NOMO-1 treated with DMSO at 0.1 percent for 48 hours (cell line): ENCODE measurements around the gene CCDC51.
"Not testable (repeated sequence)": the region's sequence is repeated elsewhere in the genome, so short reads cannot be mapped to it uniquely, and the experiment has no call there.

ENCODE experiments used
- DNase-seq: peaks from one replicate; lab custom pipeline; 2025; ENCODE audit not compliant: unreplicated experiment; lab: John Stamatoyannopoulos, UW

Gene CCDC51

DNA sequence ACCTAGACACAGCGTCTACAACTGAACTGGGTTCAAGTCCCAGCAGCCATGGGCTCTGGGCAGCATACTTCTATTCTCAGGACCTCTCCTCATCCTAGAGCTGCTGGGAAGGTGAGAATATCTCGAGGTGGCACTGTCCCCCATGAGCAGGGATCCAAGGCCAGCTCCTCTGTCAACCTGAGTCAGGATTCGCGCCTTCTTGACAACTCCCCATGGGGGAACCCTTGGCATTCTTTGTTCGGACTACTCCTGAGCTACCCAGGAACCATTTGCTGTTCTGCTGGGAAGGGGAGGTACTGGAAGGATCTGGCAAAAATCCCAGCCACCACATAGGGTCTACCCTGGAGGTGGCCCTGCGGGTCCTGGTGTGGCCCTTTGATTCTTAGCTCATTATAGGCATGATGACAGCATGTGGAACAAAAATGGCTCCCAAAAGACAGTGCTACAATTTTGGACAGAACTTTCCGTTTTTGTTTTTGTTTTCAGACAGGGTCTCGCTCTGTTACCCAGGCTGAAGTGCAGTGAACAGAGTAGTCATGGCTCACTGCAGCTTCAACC is 32.3 kb downstream of the CCDC51 start:
- DNase-seq, result no peak

GRCh38 chr3:48406443-48407431 is 33.2 kb downstream of the CCDC51 start:
- DNase-seq, result no peak

DNA sequence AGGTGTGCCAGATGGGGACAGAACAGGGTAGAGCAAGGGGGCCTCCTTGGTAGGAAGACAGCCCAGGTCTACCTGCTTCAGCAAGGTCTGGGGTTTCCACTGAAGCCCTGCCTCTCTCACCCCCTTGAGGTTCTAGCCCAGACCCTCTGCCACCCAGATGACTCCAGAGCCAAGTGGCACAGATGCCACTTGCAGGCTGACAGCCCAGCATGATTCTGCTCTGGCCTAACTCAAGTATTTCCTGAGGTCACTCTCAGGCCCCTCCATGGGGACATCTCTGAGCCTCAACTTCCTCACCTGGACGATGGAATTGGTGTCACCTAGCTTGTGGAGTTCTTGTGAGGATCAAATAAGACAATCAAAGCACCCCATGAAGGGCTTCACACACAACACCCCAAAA is 33.9 kb downstream of the CCDC51 start:
- no peak for DNase-seq

DNA sequence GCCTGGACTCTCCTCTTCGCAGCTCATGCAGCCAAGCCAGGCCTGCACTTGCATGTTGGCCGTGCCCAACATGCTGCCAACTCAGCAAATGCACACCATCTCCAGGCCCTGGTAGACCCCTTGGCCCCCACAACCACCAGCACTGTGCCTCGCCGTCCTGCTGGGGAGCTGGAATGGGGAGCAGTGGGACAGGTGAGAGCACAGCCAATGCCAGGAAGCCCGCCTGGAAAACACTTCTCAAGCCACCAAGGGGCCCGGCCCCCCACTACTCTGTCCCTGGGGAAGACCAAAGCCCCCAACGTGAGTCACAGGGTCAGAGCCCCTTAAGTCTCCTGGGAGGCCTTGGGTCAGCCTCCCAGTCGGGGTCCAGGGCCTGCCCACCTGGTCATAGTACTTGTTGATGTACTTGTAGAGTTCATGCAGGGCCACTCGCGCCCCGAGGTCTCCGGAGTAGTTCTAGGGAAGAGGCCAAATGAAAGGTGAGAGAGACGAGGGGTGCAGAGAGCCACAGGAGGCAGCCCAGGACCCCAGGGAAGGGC is 34.5 kb downstream of the CCDC51 start:
- no peak for DNase-seq

GRCh38 chr3:48404440-48405342 is 35.2 kb downstream of the CCDC51 start:
- DNase-seq, result no peak

DNA sequence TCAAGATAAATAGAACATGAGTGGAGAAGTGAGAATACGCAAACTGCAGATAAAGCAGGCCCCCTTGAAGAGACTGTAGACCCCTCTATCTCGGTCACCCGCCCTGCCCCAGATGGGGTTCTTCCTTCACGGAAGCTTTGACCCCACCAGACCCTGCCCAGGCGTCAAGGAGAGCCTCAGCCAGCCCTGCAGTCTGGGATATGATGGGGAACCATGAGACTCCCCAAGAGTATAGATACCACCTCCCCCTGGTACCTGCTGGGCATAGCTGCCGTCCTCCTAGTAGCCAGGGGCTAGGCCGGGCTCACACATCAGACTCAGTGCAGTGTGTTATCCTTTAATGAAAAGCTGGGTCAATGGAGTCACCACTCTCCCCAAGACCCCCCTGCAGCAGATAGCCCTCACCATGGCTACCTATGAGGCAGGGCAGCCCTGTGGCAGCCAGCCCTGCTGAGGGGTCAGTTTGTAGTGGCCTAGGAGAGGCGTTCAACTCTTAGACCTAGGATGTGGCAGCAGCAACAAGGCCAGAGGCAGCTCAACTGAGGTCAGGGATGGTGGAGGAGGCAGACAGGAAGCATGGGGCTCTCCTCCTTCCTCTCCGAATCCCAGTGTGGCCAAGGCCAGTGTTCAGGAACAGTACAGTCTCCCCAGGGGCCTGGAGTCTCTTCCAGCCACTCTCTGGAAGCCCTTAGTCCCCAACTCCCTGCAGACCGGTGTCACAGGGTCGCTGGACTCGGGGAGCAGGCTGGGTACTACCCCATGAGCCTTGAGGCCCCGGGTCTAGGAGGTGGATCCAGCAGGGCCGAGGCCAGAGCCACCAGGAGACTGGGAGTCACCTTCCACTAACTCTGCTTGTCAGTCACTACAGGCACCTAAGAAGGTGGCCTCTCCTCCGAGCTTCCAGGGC is 36.1 kb downstream of the CCDC51 start:
- DNase-seq, result no peak

- DNase-seq, result no peak
These were observed 37.0 kb downstream of the CCDC51 start for GRCh38 chr3:48402907-48403306.

DNA sequence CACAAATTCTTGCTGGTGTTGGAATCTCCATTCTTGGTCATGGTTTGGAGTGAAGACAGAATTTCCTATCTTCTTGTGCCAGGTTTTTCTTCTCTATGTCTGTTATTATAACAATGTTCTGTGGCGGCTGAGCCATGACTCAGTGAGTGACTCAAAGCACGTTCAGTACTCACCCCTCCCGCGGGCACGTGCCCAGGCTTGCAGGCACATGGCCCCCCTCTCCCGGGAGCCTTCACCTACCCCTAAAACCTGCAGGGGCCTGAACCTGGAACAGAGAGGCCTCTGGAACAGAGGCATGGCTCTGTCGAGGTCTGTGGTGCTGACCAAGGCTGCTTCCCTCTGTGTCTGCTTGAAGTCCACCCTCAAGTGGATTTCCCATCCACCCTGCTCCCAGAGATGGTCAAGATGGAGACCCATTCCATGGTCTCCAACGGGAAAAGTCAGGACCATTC is 37.6 kb downstream of the CCDC51 start:
- no peak for DNase-seq

GRCh38 chr3:48401434-48401901 is 38.5 kb downstream of the CCDC51 start:
- not testable (repeated sequence) for DNase-seq

GRCh38 chr3:48400824-48401433 is 39.0 kb downstream of the CCDC51 start:
- peak; percentile 43 for DNase-seq

GRCh38 chr3:48399387-48400172 is 40.3 kb downstream of the CCDC51 start:
- no peak for DNase-seq

DNA sequence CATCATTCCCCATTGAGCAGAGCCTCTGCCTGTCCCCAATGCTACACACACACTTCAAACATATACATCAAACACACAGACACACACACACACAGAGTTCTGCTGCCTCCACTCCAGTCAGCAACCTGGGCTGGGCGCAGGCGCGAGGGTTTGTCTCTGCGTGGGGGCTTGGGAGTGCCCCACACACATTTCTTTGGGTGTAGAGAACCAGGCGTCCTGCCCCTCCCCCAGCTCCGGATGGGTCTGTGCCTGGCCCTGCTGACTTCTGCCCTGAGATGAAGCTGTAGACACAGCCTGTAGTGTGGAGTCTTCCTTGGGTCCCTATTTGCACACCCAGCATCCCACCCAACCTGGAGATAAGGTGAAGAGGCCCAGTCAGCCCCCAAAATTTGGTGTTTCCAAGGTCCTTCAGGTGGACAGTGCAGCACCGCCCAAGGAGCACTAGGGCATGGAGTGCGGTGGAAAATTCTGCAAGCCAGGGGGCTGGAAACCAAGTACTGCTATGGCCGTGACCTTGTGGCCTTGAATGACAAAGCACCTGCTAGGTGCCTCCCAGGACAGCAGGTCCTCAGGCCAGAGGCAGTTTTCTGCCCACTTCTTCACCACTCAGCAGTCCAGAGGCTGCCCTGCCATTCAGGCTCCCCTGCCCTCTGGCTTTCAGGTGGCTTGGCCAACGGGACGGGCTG is 41.1 kb downstream of the CCDC51 start:
- no peak for DNase-seq

DNA sequence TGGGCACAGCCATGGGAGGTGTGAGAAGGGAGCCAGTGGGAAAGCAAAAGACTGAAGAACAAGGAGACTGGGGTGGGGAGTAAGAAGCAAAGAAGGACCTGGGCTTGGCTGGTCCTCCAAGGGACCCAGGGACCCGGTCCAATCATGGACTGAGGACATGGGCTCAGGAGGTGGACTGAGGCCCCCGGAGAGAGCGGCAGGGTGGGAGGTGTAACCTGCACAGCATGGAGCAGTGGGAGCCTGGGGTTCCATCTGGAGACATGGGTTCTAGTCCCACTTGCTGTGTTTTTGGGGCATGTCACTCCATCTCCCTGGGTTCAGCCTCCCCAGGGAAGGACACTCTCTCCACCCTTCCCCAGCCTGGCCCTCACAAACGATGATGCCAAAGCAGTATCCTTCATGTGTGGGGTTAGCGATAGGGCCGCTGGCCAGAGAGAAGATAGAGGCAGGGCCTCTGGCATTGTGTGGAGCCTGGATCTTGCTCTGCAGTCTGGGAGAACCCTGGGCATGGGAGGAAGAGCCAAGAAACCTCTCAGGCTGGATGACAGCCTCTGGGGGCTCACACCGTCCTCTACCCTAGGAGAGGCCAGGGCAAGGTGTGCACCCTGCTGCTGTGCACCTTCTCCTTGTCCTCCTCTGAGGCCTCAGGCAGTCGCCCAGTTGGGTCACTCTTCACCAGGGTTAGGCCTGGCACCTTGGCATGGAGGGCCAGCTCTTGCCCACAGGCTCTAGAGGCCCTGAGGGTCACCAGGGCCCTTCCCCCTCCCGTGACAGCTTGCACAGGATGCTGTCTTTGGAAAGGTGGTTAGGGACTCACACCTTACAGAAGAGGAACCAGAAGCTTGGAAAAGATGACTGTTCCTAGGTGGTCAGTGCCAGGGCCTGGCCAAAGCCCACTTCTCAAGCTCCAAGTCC is 41.9 kb downstream of the CCDC51 start:
- DNase-seq, result no peak

GRCh38 chr3:48395714-48396113 is 44.2 kb downstream of the CCDC51 start:
- no peak for DNase-seq

- no peak for DNase-seq
These were observed 45.5 kb downstream of the CCDC51 start for GRCh38 chr3:48394391-48394790.

GRCh38 chr3:48388966-48389365 is 51.0 kb downstream of the CCDC51 start:
- no peak for DNase-seq

- no peak for DNase-seq
These were observed 52.3 kb downstream of the CCDC51 start for GRCh38 chr3:48387634-48388033.
